ENCODE measurements around the gene AKT3.

The AKT3 gene

GRCh38 chr1:243465738-243466137, 384.3 kb downstream of the AKT3 start:
- Histone ChIP-seq H3K27ac (ENCODE audit: low read depth, low read length) (no peak overlapping the region), H3K4me3 (ENCODE audit: low read depth in 1 of 2, low read length in 2 of 2) (no peak overlapping the region), H3K27me3 (ENCODE audit: control insufficient read depth in 1 of 2, insufficient read depth in 2 of 2, low read length in 2 of 2) (no peaks in the 10 kb centered on the region)

GRCh38 chr1:243465081-243465480, 385.0 kb downstream of the AKT3 start:
- no peaks in the 10 kb centered on the region for H3K4me1 ChIP-seq (ENCODE audit: control insufficient read depth in 1 of 2, insufficient read depth in 2 of 2, low read length in 2 of 2)
- peaks cover 0 to 4% of the 10 kb centered on the region in 2 donors for H3K36me3 ChIP-seq (ENCODE audit: control insufficient read depth in 1 of 2, insufficient read depth in 2 of 2, low read length in 2 of 2)
- no peak overlapping the region for H3K4me3 ChIP-seq (ENCODE audit: low read depth in 1 of 2, low read length in 2 of 2)
- no peak overlapping the region for H3K27ac ChIP-seq (ENCODE audit: low read depth, low read length)
- no peaks in the 10 kb centered on the region for H3K27me3 ChIP-seq (ENCODE audit: control insufficient read depth in 1 of 2, insufficient read depth in 2 of 2, low read length in 2 of 2)
- H3K9ac ChIP-seq (ENCODE audit: low read depth in 1 of 2, low read length in 2 of 2), result no peak overlapping the region
- H3K9me3 ChIP-seq (ENCODE audit: control insufficient read depth in 1 of 2, low read length in 2 of 2), result no peaks in the 10 kb centered on the region

More at GRCh38 chr1:243465738-243466137, 384.3 kb downstream of the AKT3 start:
- H3K4me1 ChIP-seq (ENCODE audit: control insufficient read depth in 1 of 2, insufficient read depth in 2 of 2, low read length in 2 of 2), result no peaks in the 10 kb centered on the region
- H3K9ac ChIP-seq (ENCODE audit: low read depth in 1 of 2, low read length in 2 of 2), result no peak overlapping the region
- peaks cover 0 to 4% of the 10 kb centered on the region in 2 donors for H3K36me3 ChIP-seq (ENCODE audit: control insufficient read depth in 1 of 2, insufficient read depth in 2 of 2, low read length in 2 of 2)
- H3K9me3 ChIP-seq (ENCODE audit: control insufficient read depth in 1 of 2, low read length in 2 of 2), result no peaks in the 10 kb centered on the region

- Histone ChIP-seq H3K36me3 (ENCODE audit: control insufficient read depth in 1 of 2, insufficient read depth in 2 of 2, low read length in 2 of 2) (peaks cover 0 to 4% of the 10 kb centered on the region in 2 donors), H3K9me3 (ENCODE audit: control insufficient read depth in 1 of 2, low read length in 2 of 2) (no peaks in the 10 kb centered on the region), H3K9ac (ENCODE audit: low read depth in 1 of 2, low read length in 2 of 2) (no peak overlapping the region), H3K27me3 (ENCODE audit: control insufficient read depth in 1 of 2, insufficient read depth in 2 of 2, low read length in 2 of 2) (no peaks in the 10 kb centered on the region), H3K4me1 (ENCODE audit: control insufficient read depth in 1 of 2, insufficient read depth in 2 of 2, low read length in 2 of 2) (no peaks in the 10 kb centered on the region), H3K27ac (ENCODE audit: low read depth, low read length) (no peak overlapping the region), H3K4me3 (ENCODE audit: low read depth in 1 of 2, low read length in 2 of 2) (no peak overlapping the region)
Measured at GRCh38 chr1:243462929-243463697, 386.9 kb downstream of the AKT3 start.

- Histone ChIP-seq H3K27me3 (ENCODE audit: control insufficient read depth in 1 of 2, insufficient read depth in 2 of 2, low read length in 2 of 2) (no peaks in the 10 kb centered on the region), H3K36me3 (ENCODE audit: control insufficient read depth in 1 of 2, insufficient read depth in 2 of 2, low read length in 2 of 2) (peaks cover 0 to 4% of the 10 kb centered on the region in 2 donors), H3K4me3 (ENCODE audit: low read depth in 1 of 2, low read length in 2 of 2) (no peak overlapping the region), H3K27ac (ENCODE audit: low read depth, low read length) (no peak overlapping the region), H3K9ac (ENCODE audit: low read depth in 1 of 2, low read length in 2 of 2) (no peak overlapping the region), H3K4me1 (ENCODE audit: control insufficient read depth in 1 of 2, insufficient read depth in 2 of 2, low read length in 2 of 2) (no peaks in the 10 kb centered on the region), H3K9me3 (ENCODE audit: control insufficient read depth in 1 of 2, low read length in 2 of 2) (no peaks in the 10 kb centered on the region)
Measured at GRCh38 chr1:243461700-243462099, 388.3 kb downstream of the AKT3 start.

DNA sequence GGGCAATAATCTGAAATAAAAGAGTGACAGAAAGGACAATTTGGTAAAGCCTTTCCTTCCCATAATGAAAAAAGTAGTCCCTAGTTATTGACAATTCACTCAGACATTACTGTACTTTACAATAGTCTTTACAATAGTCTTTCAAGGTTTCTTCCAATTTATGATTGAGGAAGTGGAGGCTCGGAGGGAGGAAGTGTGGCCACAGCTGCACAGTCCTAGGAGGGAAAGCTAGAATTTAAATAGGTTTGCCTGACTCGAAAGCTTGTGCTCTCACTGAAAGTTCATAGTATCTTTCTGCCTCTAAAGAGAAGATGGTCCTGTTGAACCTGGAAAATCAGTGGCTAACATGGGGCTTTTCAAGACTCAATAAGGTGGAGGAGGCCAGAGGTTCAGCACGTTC, 391.0 kb downstream of the AKT3 start:
- Histone ChIP-seq H3K36me3 (ENCODE audit: control insufficient read depth in 1 of 2, insufficient read depth in 2 of 2, low read length in 2 of 2) (peaks cover 0 to 4% of the 10 kb centered on the region in 2 donors), H3K9ac (ENCODE audit: low read depth in 1 of 2, low read length in 2 of 2) (no peak overlapping the region), H3K4me1 (ENCODE audit: control insufficient read depth in 1 of 2, insufficient read depth in 2 of 2, low read length in 2 of 2) (no peaks in the 10 kb centered on the region), H3K9me3 (ENCODE audit: control insufficient read depth in 1 of 2, low read length in 2 of 2) (no peaks in the 10 kb centered on the region), H3K27ac (ENCODE audit: low read depth, low read length) (no peak overlapping the region), H3K27me3 (ENCODE audit: control insufficient read depth in 1 of 2, insufficient read depth in 2 of 2, low read length in 2 of 2) (no peaks in the 10 kb centered on the region), H3K4me3 (ENCODE audit: low read depth in 1 of 2, low read length in 2 of 2) (no peak overlapping the region)

GRCh38 chr1:243457363-243457982, 392.6 kb downstream of the AKT3 start:
- Histone ChIP-seq H3K4me1 (ENCODE audit: control insufficient read depth in 1 of 2, insufficient read depth in 2 of 2, low read length in 2 of 2) (no peaks in the 10 kb centered on the region), H3K36me3 (ENCODE audit: control insufficient read depth in 1 of 2, insufficient read depth in 2 of 2, low read length in 2 of 2) (peaks cover 0 to 4% of the 10 kb centered on the region in 2 donors), H3K9ac (ENCODE audit: low read depth in 1 of 2, low read length in 2 of 2) (no peak overlapping the region), H3K27ac (ENCODE audit: low read depth, low read length) (no peak overlapping the region), H3K27me3 (ENCODE audit: control insufficient read depth in 1 of 2, insufficient read depth in 2 of 2, low read length in 2 of 2) (no peaks in the 10 kb centered on the region), H3K9me3 (ENCODE audit: control insufficient read depth in 1 of 2, low read length in 2 of 2) (no peaks in the 10 kb centered on the region), H3K4me3 (ENCODE audit: low read depth in 1 of 2, low read length in 2 of 2) (no peak overlapping the region)

- Histone ChIP-seq H3K27me3 (ENCODE audit: control insufficient read depth in 1 of 2, insufficient read depth in 2 of 2, low read length in 2 of 2) (no peaks in the 10 kb centered on the region), H3K9me3 (ENCODE audit: control insufficient read depth in 1 of 2, low read length in 2 of 2) (no peaks in the 10 kb centered on the region), H3K36me3 (ENCODE audit: control insufficient read depth in 1 of 2, insufficient read depth in 2 of 2, low read length in 2 of 2) (no peaks in the 10 kb centered on the region), H3K4me3 (ENCODE audit: low read depth in 1 of 2, low read length in 2 of 2) (no peak overlapping the region), H3K4me1 (ENCODE audit: control insufficient read depth in 1 of 2, insufficient read depth in 2 of 2, low read length in 2 of 2) (no peaks in the 10 kb centered on the region), H3K9ac (ENCODE audit: low read depth in 1 of 2, low read length in 2 of 2) (no peak overlapping the region), H3K27ac (ENCODE audit: low read depth, low read length) (no peak overlapping the region)
Measured at GRCh38 chr1:243455760-243456651, 394.0 kb downstream of the AKT3 start.

DNA sequence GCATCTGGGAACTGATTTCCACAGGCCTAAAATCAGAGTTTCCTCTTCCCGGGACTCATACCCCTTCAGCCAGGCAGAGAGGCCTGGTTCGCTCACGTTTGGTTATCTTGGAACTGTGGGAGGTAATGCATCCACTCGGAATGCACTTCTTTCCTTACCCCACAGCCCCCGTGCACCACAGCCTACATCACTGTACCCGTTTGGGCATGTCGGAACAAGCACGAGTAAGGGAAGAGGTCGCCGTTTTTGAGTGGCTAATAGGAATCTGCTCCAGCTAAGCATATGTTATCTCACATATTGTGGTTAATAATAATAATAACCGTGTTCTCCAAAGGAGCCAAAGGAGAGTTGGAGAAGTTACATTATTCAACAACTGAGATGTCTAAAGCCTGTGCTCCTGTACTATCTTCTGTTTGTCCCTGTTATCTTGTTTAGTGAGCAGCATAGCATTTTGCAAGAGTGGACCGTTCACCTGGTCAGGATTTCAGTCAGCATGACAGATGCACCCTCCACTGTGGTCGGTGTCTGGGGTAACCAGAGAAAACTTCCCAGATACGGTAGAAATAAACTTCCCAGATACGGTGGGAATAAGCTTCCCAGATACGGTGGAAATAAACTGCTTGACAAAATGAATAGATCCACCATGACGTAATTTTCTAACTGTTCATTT, 395.6 kb downstream of the AKT3 start:
- Histone ChIP-seq H3K9me3 (ENCODE audit: control insufficient read depth in 1 of 2, low read length in 2 of 2) (no peaks in the 10 kb centered on the region), H3K36me3 (ENCODE audit: control insufficient read depth in 1 of 2, insufficient read depth in 2 of 2, low read length in 2 of 2) (no peaks in the 10 kb centered on the region), H3K9ac (ENCODE audit: low read depth in 1 of 2, low read length in 2 of 2) (no peak overlapping the region), H3K27me3 (ENCODE audit: control insufficient read depth in 1 of 2, insufficient read depth in 2 of 2, low read length in 2 of 2) (no peaks in the 10 kb centered on the region), H3K4me3 (ENCODE audit: low read depth in 1 of 2, low read length in 2 of 2) (no peak overlapping the region), H3K27ac (ENCODE audit: low read depth, low read length) (no peak overlapping the region), H3K4me1 (ENCODE audit: control insufficient read depth in 1 of 2, insufficient read depth in 2 of 2, low read length in 2 of 2) (no peaks in the 10 kb centered on the region)

- Histone ChIP-seq H3K4me3 (ENCODE audit: low read depth in 1 of 2, low read length in 2 of 2) (no peak overlapping the region), H3K27ac (ENCODE audit: low read depth, low read length) (no peak overlapping the region), H3K27me3 (ENCODE audit: control insufficient read depth in 1 of 2, insufficient read depth in 2 of 2, low read length in 2 of 2) (no peaks in the 10 kb centered on the region), H3K4me1 (ENCODE audit: control insufficient read depth in 1 of 2, insufficient read depth in 2 of 2, low read length in 2 of 2) (peaks cover 0 to 3% of the 10 kb centered on the region in 2 donors), H3K36me3 (ENCODE audit: control insufficient read depth in 1 of 2, insufficient read depth in 2 of 2, low read length in 2 of 2) (no peaks in the 10 kb centered on the region), H3K9ac (ENCODE audit: low read depth in 1 of 2, low read length in 2 of 2) (no peak overlapping the region), H3K9me3 (ENCODE audit: control insufficient read depth in 1 of 2, low read length in 2 of 2) (no peaks in the 10 kb centered on the region)
Measured at GRCh38 chr1:243452092-243452491, 398.0 kb downstream of the AKT3 start.
